Stimulated activated CD8-positive, alpha-beta memory T cell treated with anti-CD3 and anti-CD28 coated beads, Interleukin-12 subunit alpha, Interleukin-12 subunit beta, amount 100 ng/mL, for 24 hours (primary cell): ENCODE data around the gene MAPKAPK3.

Experiments
- DNase-seq: peaks from one replicate; pipeline ENCODE4 v3.0.0-alpha.2; 2020; ENCODE audit errors: extremely low read depth

The MAPKAPK3 gene

DNA sequence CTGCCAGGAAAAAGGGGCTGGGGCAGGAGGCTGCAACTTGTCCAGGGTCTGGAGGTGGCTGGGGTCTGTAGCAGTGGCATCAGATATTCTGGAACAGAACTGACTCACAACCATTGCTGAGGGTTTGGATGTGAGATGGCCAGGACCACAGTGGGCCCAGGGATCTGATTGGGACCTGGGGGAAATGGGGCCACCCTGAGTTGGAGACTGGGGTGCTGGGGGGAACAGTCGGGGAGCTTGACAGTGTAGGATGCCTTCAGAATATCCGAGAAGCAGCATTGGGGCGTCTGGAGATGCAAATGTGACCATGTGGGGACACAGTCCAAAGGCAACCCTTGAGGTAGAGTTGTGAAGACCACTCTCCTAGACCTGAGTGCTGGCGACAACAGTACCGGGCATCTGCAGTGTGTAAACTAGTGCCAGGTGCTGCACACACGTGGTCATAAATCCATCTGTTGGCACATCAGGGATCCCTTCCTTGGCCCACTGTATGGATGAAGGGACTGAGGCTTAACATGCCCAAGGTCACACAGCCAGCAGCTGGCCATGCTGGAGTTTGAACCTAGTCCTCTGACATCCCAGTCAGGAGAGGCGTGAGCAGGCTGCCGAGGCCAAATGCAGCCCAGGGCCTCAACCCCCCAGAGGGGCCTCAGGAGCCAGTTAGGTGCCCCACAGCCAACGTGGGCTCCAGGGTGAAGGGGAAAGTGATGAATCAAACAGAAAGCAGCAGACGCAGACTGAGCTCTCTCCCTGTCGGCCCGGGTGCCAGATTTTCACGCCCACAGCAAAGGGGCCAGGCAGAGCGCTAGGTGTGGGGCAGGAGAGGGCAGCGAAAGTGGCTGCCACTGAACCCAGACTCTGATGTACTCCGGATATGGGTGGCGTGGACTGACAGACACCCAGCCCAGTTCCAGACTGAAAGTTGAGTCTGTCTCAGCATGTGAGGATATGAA is 28.9 kb upstream of the MAPKAPK3 start:
- DNase-seq = peak; percentile 70

DNA sequence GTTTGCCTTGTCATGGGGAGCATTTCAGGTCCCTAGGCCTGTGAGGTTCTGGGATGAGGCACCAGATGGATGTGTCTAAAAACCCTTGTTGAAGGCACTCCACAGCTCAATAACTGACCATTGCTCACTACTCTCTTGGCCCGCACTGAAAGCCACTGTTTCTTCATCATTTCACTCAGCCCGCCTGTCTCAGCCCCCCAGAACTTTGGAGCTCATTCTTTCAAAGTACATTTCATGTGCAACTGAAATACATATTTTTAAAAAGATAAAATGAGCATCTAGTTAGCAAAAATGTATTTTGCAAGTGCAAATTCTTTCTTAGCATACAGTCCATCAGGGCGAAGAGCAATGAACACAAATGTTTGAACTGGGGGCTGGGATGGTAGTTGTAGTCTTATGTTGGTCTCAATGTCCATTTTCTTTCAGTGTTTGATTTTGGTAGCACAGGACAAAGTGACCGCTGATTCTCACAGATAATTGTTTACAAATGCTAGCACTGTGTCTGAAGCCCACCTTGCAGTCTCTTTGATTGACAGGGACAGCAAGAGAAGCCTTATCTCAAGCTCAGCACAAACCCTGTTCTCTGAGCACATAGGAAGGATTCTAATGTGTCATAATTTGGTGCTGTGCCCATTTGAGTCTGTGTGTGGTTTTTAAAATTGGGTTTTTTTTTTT is 28.1 kb upstream of the MAPKAPK3 start:
- no peak for DNase-seq

DNA sequence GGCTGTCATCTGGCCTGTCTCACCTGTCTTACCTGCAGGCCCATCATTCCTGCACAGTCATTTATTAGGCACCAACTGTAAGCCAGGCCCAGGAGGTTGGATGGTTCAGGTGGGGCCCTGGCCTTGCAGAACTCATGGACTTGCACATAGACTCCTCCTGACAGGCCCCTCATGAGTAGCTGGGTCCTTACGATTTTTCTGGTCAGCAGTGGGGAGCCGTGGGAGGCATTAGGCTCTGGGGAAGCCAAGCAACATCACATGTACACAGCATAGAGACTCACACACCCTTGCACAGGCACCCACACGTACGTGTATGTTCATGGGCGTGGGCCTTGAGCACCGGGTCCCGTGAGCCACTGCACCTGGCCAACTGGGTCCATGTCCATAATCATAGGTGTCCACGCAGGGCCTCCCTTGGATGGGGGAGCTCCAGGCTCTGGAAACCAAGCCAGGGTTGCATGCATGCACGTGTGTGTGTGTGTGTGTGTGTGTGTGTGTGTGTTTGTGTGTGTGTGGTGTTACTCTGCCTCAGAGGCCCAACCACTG is 25.7 kb upstream of the MAPKAPK3 start:
- no peak for DNase-seq

DNA sequence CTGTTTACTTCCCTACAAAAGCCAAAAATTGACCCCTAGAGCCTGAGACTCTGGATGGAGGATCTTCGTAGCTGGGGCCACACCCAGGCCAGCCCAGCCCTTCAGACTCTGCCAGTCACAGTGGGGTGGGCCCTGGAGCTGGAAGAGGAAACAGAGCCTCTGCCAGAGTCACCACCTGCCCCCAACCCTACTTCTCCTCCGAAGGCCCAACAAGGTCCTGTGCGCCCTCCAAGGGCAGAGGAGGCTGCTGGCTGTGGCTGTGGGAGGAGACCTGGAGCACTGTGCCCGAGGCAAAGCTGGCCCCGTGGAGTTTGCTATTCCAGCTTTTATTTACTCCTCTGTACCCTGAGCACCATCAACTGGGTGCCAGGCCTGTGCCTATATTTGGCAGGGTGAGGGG is 24.4 kb upstream of the MAPKAPK3 start:
- DNase-seq = no peak

DNA sequence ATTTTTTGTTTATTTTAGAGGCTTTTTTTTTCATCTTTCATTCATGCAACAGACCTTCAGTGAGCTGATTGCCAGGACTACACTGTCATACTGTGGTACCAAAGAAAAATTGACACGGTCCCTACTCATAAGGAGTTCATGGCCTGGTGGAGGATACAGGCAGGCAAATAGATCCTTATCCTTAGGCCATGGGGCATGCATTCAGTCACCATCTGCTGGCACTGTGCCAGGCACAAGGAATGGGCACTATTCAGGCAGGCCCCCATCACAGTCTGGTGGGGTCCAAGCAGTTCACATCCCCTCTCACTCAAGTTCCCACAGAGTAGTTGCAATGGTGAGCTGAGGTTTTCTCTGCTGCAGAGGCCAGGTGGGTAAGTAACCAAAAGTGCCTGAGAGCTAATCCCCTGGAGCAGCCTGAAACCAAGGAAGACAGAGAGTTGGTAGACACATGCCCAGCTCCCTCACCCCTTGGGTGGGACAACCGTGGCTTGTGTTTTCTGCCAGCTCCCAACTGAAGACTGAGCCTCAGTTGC is 22.6 kb upstream of the MAPKAPK3 start:
- no peak for DNase-seq

DNA sequence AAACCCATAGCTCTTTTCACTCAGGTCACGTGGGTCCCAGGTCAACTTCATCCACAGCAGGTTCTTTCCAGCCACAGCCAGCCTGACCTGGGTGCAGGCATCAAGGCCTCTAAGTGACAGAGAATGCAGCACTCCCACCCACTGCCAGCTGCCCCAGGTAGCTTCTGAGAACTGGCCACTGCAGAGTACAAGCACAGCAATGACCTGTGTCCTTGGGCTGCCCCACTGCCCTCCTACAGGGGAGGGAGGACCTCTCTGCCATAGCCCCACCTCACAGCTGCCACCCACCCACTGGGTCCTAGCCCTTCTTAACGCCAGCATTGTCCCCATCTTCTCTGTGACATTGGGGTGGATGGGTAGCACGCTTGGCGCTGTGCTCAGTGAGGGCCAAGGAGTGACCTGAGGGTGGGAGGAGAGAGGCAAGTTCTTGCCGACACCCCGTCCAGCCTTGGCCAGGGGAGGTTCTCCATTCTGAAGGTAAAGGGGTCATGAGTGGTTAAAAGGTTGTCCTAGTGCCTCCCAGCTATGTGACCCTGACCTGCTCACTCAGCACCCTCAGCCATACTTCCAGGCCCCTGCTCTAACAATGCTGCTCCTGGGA is 17.7 kb upstream of the MAPKAPK3 start:
- no peak for DNase-seq

DNA sequence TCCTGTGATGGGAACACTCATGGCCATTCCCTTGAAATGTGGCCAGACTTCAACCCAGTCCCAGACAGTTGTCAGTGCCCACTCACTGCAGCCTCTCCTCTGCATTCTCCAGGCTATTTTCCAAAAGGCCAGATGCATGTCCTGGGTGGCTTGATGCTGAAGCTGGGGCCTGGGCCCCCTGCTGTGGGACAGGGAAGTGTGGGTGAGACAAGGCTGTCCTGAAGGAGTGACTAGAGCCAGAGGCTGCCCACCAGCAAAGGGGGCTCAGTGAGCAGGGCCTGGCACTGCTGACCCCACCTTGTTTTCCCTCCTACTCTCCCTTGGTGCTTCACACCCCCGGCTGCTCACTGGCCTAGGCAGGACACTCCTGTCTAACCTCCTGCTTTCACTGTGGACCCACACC is 17.2 kb upstream of the MAPKAPK3 start:
- DNase-seq = no peak

DNA sequence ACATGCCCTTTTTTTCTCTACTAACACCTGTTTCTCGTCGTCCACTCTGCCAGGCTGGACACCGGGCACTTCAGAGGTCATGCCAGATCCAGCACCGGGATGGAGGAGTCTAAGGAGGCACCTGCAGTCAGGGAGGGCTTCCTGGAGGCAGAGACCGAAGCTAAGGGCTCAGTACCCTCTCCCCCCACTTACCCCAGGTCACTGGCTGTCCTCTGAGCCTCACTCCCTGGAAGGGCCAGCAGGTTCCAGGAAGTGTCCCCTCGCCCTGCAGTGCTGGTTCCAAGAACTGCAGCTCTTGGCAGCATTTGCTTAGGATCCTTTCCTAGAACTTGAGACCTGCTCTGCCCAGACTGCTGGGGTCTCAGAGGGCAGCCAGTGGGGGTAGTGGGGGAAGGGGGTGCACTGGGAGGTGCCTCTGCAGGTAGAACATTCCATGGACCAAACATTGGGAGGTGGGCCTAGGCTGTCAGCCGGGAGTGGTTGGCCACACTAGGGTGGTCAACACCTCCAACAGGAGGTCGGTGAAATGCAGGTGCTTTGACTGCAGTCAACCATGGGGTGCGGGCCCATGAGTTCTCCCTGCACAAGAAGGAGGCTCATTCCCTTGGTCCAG is 16.7 kb upstream of the MAPKAPK3 start:
- no peak for DNase-seq

DNA sequence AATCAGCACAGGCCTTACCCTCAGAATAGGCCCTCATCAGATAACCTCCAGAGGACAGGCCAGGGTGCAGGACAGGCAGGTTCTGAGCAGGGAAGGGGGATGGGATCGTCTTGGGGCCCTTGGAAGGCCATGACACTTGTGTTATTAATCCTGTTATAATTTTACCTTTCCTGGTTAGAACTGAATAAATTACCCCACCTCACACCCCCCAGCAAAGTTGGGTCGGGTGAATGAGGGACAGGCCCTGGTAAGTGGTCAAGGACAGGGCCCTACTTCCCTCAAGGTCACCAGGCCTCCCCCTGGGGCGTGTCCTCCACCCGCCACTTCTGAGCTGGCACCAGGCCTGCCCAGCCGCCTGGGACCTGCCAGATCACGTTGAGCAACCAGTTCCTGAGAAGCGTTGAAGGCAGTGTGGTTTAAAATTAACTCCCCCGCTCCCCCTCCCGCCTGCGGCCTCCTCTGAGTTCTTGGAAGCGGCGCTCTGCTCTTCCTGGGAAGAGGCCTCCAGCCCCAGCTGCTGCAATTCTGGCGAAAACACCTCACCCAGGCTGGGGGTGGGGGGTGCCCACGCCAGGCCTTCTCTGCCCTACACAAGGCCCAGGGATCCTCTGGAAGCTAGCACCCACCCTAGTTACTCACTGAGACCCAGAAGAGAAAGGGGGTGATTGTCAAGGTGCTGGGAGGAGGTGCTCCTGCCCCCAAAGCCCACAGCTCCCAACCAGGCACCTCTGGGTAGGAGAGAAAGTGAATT is 15.9 kb upstream of the MAPKAPK3 start:
- DNase-seq = peak; percentile 71

DNA sequence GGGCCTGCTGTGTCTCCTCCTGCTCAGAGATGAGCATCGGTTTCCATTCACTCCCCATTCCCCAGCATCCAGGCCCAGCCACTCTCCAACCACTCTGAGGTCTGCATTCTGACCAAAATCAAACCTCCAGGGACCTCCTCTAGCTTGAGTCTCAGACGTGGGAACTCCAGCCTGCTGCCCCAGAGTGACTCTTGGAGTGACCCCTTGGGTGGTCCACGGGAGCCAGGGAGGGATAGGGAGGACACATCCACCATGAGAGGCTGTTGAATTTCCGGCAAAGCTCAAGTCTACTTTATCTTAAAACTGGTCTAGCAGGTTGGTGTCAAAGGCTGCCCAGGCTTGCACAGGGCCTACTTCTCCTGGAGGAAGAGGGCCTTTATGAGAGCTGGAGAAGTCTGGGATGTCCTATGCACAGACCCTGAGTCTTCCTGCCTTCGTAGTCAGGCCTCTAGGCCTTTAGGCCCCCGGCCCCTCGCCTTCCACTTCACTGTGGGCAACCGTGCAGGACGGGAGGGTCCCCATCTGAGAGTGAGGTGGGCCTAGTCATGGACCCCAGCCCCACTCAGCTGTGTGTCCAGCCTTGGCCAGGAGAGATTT is 14.3 kb upstream of the MAPKAPK3 start:
- no peak for DNase-seq

DNA sequence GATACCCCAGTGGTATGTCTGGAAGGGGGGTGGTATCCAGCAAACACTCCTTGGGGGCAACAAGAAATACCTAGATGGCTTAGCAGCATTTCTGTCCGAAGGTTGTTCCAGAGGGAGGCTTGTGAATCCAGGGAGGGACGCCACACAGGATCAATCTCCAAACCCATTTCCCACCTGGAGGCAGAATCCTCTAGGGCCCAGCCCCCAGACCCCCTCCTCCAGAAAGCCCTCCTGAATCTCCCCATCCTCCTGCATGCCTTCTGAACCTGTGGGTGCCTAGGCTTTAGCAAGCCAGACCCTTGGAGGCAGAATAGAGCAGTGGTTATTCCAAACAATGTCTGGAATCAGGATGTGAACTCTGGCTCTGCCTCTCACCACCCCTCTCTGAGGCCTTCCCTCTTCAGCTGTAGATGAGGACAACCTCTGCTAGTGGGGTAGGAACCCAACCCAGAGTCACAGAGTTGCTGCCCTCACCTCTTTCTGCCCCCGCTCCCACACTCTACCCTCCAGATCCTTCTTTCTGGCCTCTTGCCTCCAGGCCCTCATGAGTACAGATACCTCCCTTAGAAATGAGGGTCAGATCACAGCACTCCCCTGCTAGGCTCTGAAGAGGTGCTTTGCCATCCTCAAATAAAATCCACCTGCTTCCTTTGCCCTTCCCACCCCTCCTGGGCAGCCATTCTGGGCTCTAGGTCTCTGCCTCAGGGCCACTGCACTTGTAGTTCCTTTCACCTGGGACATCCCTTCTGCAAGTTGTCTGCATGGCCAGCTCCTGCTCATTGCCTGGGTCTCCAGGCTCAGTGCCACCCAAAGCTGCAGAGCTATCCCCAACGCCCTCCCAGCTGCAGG is 13.5 kb upstream of the MAPKAPK3 start:
- DNase-seq = no peak

DNA sequence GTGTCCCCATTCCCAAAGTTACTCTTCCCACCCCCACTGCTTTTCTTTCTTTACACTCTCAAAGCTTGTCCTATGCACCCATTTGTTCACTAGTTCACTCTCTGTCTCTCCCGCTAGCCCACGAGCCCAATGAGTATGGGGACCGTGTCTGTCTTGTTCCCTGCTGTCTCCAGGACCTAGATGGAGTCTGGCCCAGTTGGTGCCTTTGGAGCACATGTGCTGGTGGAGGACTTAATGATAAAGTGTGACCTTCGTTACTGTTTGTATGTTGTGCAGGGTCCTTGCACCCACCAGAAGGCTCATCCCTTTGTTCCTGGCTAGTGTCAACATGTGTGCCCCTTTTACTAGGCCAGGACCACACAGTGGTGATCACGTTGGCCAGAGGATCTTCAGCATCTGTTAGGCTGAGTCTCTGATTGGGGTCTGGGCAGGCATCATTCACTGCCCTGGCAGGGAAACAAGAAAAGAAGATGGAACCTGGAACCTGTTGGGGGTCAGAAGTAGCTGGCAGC is 12.8 kb upstream of the MAPKAPK3 start:
- no peak for DNase-seq

DNA sequence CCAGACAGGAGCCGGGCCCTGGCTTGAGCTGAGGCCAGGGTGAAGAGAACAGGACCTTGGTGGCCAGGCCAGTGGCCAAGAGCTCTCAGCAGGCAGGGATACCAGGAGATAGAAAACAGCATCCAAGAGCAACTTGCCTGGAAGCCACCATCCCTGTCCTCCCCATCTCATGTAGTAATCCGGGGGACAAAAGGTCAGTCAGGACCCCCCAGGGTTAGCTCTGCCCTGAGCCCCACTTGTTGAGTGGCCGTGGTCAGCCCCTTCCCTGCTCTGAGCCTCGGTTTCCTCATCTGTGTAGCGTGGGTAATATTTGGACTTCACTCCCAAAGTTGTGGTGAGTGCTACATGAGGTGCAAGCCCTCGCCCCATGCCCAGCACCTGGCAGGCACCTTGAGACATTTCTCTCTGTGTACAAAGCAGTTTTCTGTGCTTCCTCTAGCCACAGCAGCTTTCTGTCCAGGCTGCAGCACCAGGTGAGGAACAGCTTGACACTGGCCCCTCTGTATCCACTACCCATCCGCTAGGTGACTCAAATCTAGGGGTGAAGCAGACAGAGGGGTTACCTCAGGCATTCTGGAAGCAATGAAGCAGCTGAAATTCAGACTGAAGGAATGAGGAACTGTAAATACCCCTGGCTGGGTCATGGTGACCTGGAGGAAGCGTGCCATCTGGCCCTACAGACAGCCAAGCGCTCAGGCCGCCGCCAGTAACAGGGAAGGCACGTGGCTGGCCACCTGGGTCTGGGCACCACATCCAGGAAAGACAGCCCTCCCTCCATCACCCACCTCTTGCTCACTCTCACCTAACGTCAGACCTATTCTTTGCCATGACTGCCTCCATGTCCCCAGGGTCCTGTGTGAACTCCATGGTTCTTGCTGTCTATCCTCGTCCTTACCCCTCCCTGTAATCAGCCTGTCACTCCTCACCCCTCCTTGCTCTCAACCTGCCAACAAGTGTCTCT is 12.0 kb upstream of the MAPKAPK3 start:
- DNase-seq = no peak

DNA sequence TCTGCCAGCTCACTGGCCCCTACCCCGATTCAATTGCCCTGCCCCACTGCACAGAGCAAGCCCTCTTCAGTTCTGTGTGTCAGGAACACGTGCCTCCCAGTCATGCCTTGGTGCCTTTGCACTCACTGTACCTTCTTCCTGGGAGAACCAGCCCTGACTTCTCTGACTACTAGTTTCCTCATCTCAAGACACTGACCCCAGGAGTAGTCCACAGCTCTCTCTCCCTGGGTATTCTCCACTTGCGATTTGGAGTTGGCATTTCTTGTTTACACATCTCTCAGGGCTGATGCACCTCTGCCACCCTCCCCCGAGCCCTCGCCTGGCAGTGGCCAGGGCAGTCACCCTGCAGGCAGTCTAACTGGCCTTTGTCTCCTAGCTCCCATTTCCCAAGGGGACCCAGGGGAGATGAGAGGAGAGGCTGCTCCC is 11.0 kb upstream of the MAPKAPK3 start:
- no peak for DNase-seq

DNA sequence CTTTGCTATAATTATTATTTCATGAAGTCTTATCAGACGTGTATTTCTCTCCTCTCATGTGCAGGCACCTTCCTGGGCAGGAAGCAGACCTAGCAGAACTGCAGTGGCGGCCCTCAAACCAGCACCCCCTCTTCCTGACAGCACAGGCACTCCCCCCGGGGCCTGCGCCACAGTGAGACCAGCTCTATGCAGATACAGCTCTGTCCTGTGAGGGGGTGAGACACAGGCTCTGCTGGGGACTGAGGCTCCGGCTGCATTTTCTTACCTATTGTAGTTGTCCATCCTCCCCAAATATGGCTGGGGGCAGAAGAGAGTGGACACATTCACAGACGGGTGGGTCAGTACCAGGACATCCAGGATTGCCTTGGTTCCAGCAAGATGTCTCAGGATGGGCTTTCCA is 10.4 kb upstream of the MAPKAPK3 start:
- DNase-seq = no peak

DNA sequence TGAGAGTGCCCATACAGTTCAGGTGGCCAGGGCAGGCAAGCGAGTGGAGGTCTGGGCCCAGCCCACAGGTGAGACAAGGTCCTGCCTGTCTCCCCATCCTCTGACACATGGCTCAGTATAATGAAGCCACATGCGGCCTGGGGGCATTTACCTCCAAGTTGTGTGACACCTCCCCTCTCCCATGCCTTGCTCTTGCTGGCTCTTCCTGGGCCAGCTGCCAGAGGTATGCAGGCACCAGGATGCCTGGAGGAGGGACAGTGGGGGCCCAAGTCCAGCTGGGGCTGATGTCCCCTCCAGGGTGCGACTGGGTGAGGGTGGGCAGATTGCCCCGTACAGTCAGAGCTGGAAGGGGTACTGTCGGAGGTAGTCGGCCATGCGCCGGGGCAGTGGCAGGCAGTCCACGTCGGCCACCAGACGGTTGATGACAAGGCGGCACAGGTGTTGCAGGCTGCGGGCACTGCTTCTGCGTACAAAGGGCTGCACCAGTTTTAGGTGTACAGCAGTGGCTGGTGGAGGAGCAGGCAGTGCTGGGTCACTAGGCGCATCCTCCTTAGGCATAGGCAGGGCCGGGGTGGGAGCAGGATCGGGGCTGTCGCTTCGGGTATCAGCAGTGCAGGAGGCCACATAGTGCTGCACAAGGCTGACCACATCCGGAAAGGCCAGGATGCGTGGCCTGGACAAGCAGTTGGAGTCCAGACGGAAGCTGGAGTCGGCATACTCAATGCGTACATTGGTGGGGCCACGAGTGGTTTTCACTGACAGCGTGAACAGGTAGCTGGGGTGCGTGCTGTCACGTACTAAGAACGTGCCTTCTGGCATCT is 9.5 kb upstream of the MAPKAPK3 start:
- no peak for DNase-seq

DNA sequence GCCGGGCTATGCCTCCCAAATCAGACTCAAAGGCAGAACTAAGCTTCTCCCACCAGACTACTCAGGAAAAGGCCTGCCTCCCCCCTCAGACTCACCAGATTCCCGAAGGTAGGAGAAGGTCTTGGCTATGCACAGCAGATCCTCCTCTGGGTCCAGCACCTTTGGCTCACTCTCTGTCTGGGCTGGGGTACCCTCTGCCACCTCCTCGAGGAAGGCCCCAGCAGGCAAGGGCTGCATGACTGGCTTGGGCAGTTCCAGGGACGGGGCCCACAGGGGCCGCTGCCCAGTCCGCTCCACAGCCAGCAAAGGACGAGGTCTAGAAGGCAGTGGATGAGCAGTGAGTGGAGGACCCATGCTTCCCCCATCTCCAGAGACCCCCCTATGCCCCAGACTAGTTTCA is 8.7 kb upstream of the MAPKAPK3 start:
- DNase-seq = no peak
